UCSD-AML1 (cell line): ENCODE data around the gene SCG3.
"Not testable (repeated sequence)": the region's sequence is repeated elsewhere in the genome, so short reads cannot be mapped to it uniquely, and the experiment has no call there.

Experiments used
- DNase-seq: peaks from one replicate; lab custom pipeline; 2025; ENCODE audit not compliant: unreplicated experiment; lab: John Stamatoyannopoulos, UW

Gene SCG3

GRCh38 chr15:51681303-51681963, at the start of gene SCG3:
TSS of gene SCG3 (plus strand) at chr15:51681503. CDS start at chr15:51681756, 253 bp downstream.
- peak; percentile 78 for DNase-seq

GRCh38 chr15:51634591-51635198, 46.6 kb upstream of the SCG3 start:
- no peak for DNase-seq

DNA sequence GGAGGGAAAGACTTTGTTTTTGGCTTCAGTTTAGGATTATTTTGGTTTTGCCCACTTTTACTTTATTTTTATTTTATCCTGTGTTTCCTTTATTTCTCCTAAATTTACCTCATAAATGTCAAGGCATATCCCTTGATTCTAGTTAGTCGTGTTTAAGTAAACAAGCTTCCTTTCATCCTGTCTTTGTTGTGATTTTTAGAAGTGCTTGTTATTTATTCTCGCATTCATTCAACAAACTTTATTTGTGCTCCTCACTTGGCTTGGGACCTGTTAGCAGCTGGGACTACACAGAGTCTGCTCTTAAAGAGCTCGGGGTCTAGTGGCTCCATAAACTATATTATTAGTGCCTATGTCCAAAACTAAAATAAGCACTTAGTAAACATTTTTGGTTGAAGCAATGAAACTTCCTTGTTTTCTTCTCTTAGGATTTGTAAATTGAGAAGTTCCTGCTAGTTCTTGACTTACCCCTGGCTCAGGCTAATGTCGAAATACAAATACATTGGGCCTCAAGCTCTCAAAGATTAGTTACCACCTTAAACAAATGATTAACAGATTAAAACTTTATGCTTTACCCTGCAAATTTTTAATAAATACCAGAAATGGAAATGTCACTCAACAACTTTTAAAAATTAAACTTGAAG, 39.7 kb upstream of the SCG3 start:
- no peak for DNase-seq

GRCh38 chr15:51642696-51643095, 38.6 kb upstream of the SCG3 start:
- no peak for DNase-seq

GRCh38 chr15:51647128-51647562, 34.2 kb upstream of the SCG3 start:
- peak; percentile 63 for DNase-seq

- not testable (repeated sequence) for DNase-seq
Measured at GRCh38 chr15:51648101-51648500, 33.2 kb upstream of the SCG3 start.

- not testable (repeated sequence) for DNase-seq
Measured at GRCh38 chr15:51648643-51649042, 32.7 kb upstream of the SCG3 start.

- no peak for DNase-seq
Measured at GRCh38 chr15:51649659-51650521, 31.4 kb upstream of the SCG3 start.

DNA sequence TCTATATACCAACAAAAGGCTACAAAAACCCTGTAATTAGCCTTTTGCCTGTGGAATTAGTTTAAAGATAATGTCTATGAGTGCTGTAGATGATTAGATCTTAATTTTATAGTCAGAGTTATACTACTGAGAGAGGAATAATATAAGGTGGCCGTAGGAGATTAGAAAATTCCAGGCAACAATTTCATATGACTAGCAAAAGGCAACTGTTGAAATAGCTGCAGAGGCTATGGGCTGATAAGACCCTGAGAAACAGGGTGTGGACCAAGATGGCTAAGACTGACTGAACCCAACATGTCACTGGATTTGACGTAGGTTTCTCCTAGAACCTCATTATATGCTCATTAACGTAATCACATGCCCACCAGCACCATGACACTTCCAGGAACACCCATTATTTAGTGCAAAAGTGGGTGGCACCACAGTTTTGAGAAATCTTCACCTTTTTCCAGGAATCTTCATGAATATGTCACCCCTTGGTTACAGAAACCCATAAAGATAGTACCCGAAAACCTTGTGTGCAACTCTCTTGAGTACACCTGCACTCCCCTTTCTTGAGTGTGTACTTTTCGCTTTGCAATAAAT, 29.1 kb upstream of the SCG3 start:
- no peak for DNase-seq

DNA sequence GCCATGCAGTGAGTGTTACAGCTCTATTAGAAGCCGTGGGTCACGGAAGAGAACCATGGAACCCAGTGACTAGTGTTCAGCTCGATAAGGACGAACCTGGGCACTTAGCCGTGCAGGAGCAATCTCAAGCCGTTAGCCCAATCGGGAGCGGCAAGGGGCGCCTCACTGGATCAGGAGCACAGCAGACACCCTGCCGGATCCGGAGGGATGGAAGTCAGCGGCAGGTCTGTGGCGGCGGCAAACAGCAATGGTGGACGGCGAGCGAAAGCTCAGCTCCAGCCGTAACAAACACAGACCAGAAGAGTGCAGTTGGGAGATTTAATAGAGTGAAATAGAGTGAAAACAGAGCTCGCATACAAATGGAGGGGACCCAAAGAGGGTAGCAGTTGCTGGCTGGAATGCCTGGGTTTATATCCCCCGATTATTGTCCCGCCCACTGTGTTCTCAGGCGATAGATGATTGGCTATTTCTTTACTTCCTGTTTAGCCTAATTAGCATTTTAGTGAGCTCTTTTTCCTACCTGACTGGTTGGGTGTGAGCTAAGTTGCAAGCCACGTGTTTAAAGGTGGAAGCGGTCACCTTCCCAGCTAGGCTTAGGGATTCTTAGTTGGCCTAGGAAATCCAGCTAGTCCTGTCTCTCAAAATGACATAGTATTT, 25.8 kb upstream of the SCG3 start:
- not testable (repeated sequence) for DNase-seq

DNA sequence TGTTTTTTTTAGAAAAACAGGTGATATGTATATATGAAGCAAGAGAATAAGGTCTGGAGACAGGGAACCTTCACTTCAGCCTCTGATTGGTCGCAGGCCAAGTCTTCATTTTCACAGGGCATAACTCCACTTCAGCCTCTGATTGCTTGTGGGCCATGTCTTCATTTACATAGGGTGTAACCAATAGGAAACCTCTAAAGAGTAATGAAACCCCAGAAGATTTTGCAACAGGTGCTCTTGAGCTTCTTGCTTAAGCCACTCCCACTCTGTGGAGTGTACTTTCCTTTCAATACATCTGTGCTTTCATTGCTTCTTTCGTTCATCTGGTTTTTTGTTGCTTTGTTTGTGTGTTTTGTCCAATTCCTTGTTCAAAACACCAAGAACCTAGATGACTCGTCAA, 22.6 kb upstream of the SCG3 start:
- DNase-seq = no peak

- no peak for DNase-seq
Measured at GRCh38 chr15:51661072-51661471, 20.2 kb upstream of the SCG3 start.

DNA sequence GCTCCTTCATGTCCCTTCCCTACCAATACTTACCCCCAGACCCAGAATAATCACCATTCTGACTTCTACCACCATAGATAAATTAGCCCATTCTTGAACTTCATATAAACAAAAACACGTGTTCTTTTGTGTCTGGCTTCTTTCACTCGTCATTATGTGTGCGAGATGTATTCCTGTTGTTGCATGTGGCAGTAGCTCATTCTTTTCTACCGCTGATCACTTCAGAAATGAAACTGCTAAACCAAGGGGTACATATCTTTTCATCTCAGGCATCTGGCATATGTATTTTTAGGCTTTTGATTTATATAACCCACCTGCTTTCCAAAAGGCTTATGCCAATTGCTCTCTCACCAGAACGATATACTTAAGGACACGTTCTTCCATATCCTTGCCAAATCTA, 13.8 kb upstream of the SCG3 start:
- DNase-seq = no peak

GRCh38 chr15:51668446-51668845, 12.9 kb upstream of the SCG3 start:
- DNase-seq = no peak

GRCh38 chr15:51669381-51669780, 11.9 kb upstream of the SCG3 start:
- no peak for DNase-seq

DNA sequence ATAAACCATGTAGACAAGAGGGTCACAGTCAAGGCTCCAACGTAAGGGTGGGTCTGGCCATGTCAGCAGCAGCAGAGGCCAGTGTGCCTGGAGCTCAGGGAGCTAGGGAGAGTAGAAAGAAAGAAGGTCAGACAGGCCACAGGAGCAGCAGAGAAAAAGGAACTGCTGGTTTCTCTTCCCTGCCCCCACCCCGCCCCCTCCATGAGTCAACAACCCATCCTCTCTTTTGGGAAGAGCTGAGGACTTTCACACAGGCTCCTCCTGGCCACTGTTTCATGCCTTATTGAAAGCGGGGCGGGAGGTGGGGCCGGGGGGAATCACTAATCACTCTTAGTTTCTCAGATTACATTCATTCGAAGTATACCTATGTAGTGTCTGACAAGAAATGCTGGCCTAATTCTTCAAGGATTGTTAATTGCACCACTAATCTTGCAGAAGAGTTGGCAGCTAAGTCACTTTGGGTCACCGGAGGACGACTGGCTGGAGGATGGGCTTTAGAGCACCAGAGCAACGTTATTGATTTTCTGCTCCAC, 9.1 kb upstream of the SCG3 start:
- DNase-seq = peak; percentile 13

DNA sequence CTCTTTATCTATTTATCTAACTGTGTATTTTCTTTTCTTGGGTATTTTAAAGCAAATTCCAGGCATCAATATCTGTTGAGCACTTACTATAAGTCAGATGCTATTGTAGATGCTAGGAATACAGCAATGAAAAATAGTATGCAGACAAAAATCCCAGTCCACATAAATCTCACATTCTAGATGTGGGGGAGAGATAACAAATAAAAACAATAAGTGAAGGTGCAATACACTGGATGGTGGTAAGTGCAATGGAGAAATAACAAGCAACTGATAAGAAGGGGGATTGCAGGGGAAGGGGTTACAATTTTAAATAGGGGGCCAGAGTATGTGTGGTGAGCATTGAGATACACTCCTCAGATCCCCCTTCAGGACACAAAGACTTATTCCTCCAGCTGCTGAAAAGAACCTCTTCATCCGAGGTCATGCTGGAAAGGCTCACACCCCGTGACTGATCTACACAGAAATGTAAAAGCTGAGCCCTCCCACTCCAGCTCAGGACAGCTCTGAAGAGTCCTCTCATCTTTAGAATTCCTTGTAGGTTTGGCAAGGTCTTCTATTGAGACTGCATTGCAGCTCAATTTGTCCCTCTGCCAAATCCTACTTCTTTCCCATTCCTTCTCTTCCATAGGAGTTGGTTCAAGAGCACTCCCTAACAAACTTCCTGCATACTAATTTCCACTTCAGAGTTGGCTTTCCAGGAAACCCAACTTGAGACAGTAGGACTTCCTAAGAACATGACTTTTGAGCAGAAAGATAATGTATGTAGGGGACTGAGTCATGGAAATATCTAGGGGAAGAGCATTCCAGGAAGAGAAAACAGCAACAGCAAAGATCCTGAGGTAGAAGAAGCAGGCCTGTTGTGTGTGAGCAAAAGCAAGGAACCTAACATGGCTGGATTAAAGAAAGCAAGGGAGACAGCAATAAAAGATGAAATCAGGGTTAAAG, 8.1 kb upstream of the SCG3 start:
- DNase-seq = no peak

DNA sequence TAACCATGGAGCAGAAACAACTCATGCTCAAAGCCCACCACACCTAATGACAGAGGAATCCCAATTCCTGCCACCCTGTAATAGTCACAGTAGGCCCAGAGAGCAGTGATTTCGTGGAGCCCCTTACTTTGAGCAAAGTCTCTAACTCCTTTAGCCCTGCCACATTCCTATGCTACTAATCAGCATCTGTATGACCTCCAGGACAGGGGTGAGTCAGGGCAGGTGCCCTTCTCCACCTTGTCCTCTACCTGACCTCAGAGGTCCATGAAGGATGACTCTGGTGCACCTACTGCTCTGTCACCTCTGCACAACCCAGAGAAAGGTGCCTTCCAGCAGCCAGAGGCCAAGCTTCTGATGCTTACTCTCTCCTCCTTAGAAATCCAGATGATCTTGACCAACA, 6.1 kb upstream of the SCG3 start:
- DNase-seq = no peak

- no peak for DNase-seq
Measured at GRCh38 chr15:51677021-51677420, 4.3 kb upstream of the SCG3 start.
